WERI-Rb-1 (cell line): ENCODE measurements around the gene OR51S1.

Source experiments
- DNase-seq: peaks from one replicate; pipeline ENCODE4 v3.0.0-alpha.2; 2020
- H3K27ac ChIP-seq: fragments of 250-450 bp; sonication (Bioruptor Pico); 2 replicates; pipeline ENCODE4 v1.5.1; 2020; ENCODE audit warnings: mild to moderate bottlenecking, moderate library complexity
- H3K27me3 ChIP-seq: fragments of 250-450 bp; sonication (Bioruptor Pico); 2 replicates; pipeline ENCODE4 v1.5.1; 2021; ENCODE audit warnings: mild to moderate bottlenecking, low read depth, moderate library complexity; ENCODE audit not compliant: insufficient read depth, severe bottlenecking
- H3K36me3 ChIP-seq: fragments of 250-450 bp; sonication (Bioruptor Pico); 2 replicates; pipeline ENCODE4 v1.5.1; 2020; ENCODE audit warnings: mild to moderate bottlenecking, moderate library complexity
- H3K4me3 ChIP-seq: 2 replicates; pipeline ENCODE4 v1.5.1; 2011; ENCODE audit warnings: low read depth, mild to moderate bottlenecking, control low read depth, low read length
- H3K9me3 ChIP-seq: fragments of 250-450 bp; sonication (Bioruptor Pico); 2 replicates; pipeline ENCODE4 v1.5.1; 2021; ENCODE audit warnings: mild to moderate bottlenecking, moderate library complexity; ENCODE audit not compliant: severe bottlenecking
- CTCF ChIP-seq: IDR thresholded peaks from 2 replicates; pipeline ENCODE4 v1.5.1; 2011; ENCODE audit warnings: low read depth, mild to moderate bottlenecking, control low read depth, inconsistent platforms, low read length

OR51S1 gene

GRCh38 chr11:4882543-4882942 is 33.5 kb upstream of the OR51S1 start:
- no peaks in the 10 kb centered on the region for H3K9me3 ChIP-seq
- DNase-seq = no peak
- H3K27ac ChIP-seq = no peak overlapping the region
- H3K27me3 ChIP-seq = peaks cover 39% of the 10 kb centered on the region
- no peak for TF ChIP-seq CTCF
- no peaks in the 10 kb centered on the region for H3K36me3 ChIP-seq
- H3K4me3 ChIP-seq = no peak overlapping the region

- Histone ChIP-seq H3K36me3 (no peaks in the 10 kb centered on the region), H3K27ac (no peak within 1 kb of the TSS), H3K4me3 (no peak within 1 kb of the TSS), H3K9me3 (no peaks in the 10 kb centered on the region), H3K27me3 (peaks cover 38% of the 10 kb centered on the region)
- DNase-seq = no peak
- TF ChIP-seq CTCF = no peak
Observed at GRCh38 chr11:4881860-4882500, 33.0 kb upstream of the OR51S1 start, which contains the start of gene OR51T1. Gene OR51T1 (plus strand): TSS chr11:4881900. CDS start chr11:4881900, 0 bp downstream.

GRCh38 chr11:4881188-4881587 is 32.2 kb upstream of the OR51S1 start:
- H3K9me3 ChIP-seq = no peaks in the 10 kb centered on the region
- DNase-seq = no peak
- no peaks in the 10 kb centered on the region for H3K36me3 ChIP-seq
- TF ChIP-seq CTCF = no peak
- H3K27ac ChIP-seq = no peak overlapping the region
- peaks cover 39% of the 10 kb centered on the region for H3K27me3 ChIP-seq
- H3K4me3 ChIP-seq = no peak overlapping the region

- Histone ChIP-seq H3K36me3 (no peaks in the 10 kb centered on the region), H3K4me3 (no peak overlapping the region), H3K9me3 (no peaks in the 10 kb centered on the region), H3K27me3 (peaks cover 29% of the 10 kb centered on the region), H3K27ac (no peak overlapping the region)
- DNase-seq = no peak
- TF ChIP-seq CTCF = no peak
Observed at GRCh38 chr11:4865855-4866254, 16.8 kb upstream of the OR51S1 start.

- Histone ChIP-seq H3K36me3 (no peaks in the 10 kb centered on the region), H3K27ac (no peak overlapping the region), H3K27me3 (peaks cover 42% of the 10 kb centered on the region), H3K4me3 (no peak overlapping the region), H3K9me3 (no peaks in the 10 kb centered on the region)
- no peak for TF ChIP-seq CTCF
- no peak for DNase-seq
Observed at GRCh38 chr11:4863876-4864275, 14.9 kb upstream of the OR51S1 start.
